ENCODE results near the gene RALGAPA2.

RALGAPA2 gene

DNA sequence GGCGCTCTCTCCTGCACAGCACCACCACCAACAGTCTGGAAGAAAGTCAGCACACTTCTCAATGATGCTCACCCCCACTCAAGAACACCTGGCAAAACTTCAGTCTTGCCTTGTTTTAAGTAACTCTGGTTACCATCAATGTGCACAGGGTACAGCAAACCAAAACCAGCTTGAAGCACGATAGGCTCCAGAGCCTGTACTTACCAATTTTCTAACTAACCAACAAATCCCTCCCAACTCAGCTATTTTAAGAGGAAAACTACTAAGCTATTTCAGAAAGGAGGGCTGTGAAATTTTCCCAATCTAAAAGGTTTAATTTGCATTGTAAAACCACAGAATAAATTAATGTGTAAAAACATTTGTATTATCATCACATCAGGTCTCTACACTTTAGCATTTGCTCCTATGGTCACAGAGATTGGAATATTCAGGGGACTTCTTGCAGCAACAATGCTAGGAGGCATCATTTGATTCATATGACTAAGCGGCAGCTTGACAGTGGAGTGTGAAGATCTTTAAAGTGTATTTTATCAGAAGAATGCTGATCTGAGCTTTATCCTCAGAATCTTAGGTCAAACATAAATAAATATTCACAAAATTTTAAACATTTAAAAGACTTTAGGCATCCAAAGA, 82.8 kb downstream of the RALGAPA2 start:
- TF ChIP-seq GABPA (IDR thresholded peaks at IDR 0.05; ENCODE audit: low read depth) (no peak), SPI1 (IDR thresholded peaks at IDR 0.05; ENCODE audit: borderline replicate concordance, low read depth) (no peak), POLR2AphosphoS5 (IDR thresholded peaks at IDR 0.05; ENCODE audit: low read depth) (no peak)
- TF ChIP-seq, protein P1, sequence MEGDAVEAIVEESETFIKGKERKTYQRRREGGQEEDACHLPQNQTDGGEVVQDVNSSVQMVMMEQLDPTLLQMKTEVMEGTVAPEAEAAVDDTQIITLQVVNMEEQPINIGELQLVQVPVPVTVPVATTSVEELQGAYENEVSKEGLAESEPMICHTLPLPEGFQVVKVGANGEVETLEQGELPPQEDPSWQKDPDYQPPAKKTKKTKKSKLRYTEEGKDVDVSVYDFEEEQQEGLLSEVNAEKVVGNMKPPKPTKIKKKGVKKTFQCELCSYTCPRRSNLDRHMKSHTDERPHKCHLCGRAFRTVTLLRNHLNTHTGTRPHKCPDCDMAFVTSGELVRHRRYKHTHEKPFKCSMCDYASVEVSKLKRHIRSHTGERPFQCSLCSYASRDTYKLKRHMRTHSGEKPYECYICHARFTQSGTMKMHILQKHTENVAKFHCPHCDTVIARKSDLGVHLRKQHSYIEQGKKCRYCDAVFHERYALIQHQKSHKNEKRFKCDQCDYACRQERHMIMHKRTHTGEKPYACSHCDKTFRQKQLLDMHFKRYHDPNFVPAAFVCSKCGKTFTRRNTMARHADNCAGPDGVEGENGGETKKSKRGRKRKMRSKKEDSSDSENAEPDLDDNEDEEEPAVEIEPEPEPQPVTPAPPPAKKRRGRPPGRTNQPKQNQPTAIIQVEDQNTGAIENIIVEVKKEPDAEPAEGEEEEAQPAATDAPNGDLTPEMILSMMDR (IDR thresholded peaks at IDR 0.05; ENCODE audit: insufficient read depth, low read length), result no peak
- TF ChIP-seq, protein P2, sequence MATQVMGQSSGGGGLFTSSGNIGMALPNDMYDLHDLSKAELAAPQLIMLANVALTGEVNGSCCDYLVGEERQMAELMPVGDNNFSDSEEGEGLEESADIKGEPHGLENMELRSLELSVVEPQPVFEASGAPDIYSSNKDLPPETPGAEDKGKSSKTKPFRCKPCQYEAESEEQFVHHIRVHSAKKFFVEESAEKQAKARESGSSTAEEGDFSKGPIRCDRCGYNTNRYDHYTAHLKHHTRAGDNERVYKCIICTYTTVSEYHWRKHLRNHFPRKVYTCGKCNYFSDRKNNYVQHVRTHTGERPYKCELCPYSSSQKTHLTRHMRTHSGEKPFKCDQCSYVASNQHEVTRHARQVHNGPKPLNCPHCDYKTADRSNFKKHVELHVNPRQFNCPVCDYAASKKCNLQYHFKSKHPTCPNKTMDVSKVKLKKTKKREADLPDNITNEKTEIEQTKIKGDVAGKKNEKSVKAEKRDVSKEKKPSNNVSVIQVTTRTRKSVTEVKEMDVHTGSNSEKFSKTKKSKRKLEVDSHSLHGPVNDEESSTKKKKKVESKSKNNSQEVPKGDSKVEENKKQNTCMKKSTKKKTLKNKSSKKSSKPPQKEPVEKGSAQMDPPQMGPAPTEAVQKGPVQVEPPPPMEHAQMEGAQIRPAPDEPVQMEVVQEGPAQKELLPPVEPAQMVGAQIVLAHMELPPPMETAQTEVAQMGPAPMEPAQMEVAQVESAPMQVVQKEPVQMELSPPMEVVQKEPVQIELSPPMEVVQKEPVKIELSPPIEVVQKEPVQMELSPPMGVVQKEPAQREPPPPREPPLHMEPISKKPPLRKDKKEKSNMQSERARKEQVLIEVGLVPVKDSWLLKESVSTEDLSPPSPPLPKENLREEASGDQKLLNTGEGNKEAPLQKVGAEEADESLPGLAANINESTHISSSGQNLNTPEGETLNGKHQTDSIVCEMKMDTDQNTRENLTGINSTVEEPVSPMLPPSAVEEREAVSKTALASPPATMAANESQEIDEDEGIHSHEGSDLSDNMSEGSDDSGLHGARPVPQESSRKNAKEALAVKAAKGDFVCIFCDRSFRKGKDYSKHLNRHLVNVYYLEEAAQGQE (IDR thresholded peaks at IDR 0.05; ENCODE audit: insufficient replicate concordance, low read depth), result no peak
- Histone ChIP-seq H3K4me3 (replicated peaks; ENCODE audit: insufficient read depth, low read length) (no peak overlapping the region), H3K27ac (replicated peaks) (no peak overlapping the region), H3K27me3 (ENCODE audit: insufficient read depth, poor library complexity, severe bottlenecking) (no peaks in the 10 kb centered on the region)
- DNase-seq (ENCODE audit: low read depth in 1 of 2, low spot score in 1 of 2), result no peak

GRCh38 chr20:20628314-20628713, 84.1 kb downstream of the RALGAPA2 start:
- H3K4me3 ChIP-seq (replicated peaks; ENCODE audit: insufficient read depth, low read length), result no peak overlapping the region
- TF ChIP-seq POLR2AphosphoS5 (IDR thresholded peaks at IDR 0.05; ENCODE audit: low read depth) (no peak), GABPA (IDR thresholded peaks at IDR 0.05; ENCODE audit: low read depth) (no peak), SPI1 (IDR thresholded peaks at IDR 0.05; ENCODE audit: borderline replicate concordance, low read depth) (no peak)
- TF ChIP-seq, protein P1 (IDR thresholded peaks at IDR 0.05; ENCODE audit: insufficient read depth, low read length), result no peak
- TF ChIP-seq, protein P2 (IDR thresholded peaks at IDR 0.05; ENCODE audit: insufficient replicate concordance, low read depth), result no peak
- DNase-seq (ENCODE audit: low read depth in 1 of 2, low spot score in 1 of 2), result no peak

DNA sequence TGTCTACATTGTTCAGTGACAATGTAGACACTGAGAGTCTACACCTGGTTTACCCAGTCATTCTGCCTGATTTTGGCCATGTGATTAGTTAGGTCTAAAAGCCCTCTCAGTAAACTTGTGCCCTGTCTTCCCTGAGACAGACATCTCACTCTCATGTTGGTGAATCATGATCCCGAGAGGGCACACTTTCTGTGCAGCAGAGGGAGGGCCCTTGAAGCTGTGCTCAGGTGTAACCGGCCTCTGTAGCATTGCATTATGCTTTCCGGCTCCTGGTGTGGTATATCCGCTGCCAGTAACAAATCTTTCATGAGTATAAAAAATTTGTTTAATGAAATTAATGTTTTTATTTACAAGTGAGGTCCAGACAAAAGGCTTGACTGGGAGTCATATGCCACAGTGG, 85.0 kb downstream of the RALGAPA2 start:
- TF ChIP-seq GABPA (IDR thresholded peaks at IDR 0.05; ENCODE audit: low read depth) (no peak), SPI1 (IDR thresholded peaks at IDR 0.05; ENCODE audit: borderline replicate concordance, low read depth) (no peak)
- TF ChIP-seq, protein P2 (IDR thresholded peaks at IDR 0.05; ENCODE audit: insufficient replicate concordance, low read depth), result no peak
- TF ChIP-seq, protein P1 (IDR thresholded peaks at IDR 0.05; ENCODE audit: insufficient read depth, low read length), result no peak
- H3K27me3 ChIP-seq (ENCODE audit: insufficient read depth, poor library complexity, severe bottlenecking), result no peaks in the 10 kb centered on the region
- H3K27ac ChIP-seq (replicated peaks), result no peak overlapping the region
- no peak for DNase-seq (ENCODE audit: low read depth in 1 of 2, low spot score in 1 of 2)
- no peak overlapping the region for H3K4me3 ChIP-seq (replicated peaks; ENCODE audit: insufficient read depth, low read length)

More at GRCh38 chr20:20628314-20628713, 84.1 kb downstream of the RALGAPA2 start:
- H3K27me3 ChIP-seq (ENCODE audit: insufficient read depth, poor library complexity, severe bottlenecking), result no peaks in the 10 kb centered on the region
- H3K27ac ChIP-seq (replicated peaks), result no peak overlapping the region

Data from HL-60 (cell line).